IMR-90 (cell line): ENCODE measurements around the gene MSI2.

ENCODE experiments used
- BHLHE40 ChIP-seq: fragments of 150-350 bp; IDR thresholded peaks from 2 replicates; pipeline ENCODE4 v1.6.1; 2016; ENCODE audit warnings: mild to moderate bottlenecking, low read depth, low read length
- CEBPB ChIP-seq: IDR thresholded peaks from 2 replicates; pipeline ENCODE4 v1.6.1; 2012; ENCODE audit warnings: low read depth, low read length, improper control_type of control experiment
- CTCF ChIP-seq: conservative IDR thresholded peaks from 2 replicates; pipeline ENCODE4 v1.5.1; 2012; ENCODE audit warnings: mild to moderate bottlenecking, low read depth, low read length, improper control_type of control experiment
- ELK1 ChIP-seq: fragments of 150-350 bp; IDR thresholded peaks from 2 replicates; pipeline ENCODE4 v1.6.1; 2016; ENCODE audit warnings: low read depth, mild to moderate bottlenecking, low read length, moderate library complexity, borderline replicate concordance
- MAFK ChIP-seq: IDR thresholded peaks from 2 replicates; pipeline ENCODE4 v1.6.1; 2012; ENCODE audit warnings: low read depth, low read length, improper control_type of control experiment
- MXI1 ChIP-seq: IDR thresholded peaks from 2 replicates; pipeline ENCODE4 v1.6.1; 2012; ENCODE audit warnings: low read depth, mild to moderate bottlenecking, low read length, moderate library complexity, borderline replicate concordance
- POLR2A ChIP-seq: IDR thresholded peaks from 2 replicates; pipeline ENCODE4 v1.6.1; 2012; ENCODE audit warnings: mild to moderate bottlenecking, low read depth, low read length
- RAD21 ChIP-seq: IDR thresholded peaks from 2 replicates; pipeline ENCODE4 v1.6.1; 2012; ENCODE audit warnings: low read length, improper control_type of control experiment
- RCOR1 ChIP-seq: IDR thresholded peaks from 2 replicates; pipeline ENCODE4 v1.6.1; 2012; ENCODE audit warnings: mild to moderate bottlenecking, low read length, improper control_type of control experiment; ENCODE audit not compliant: insufficient replicate concordance
- RFX5 ChIP-seq: IDR thresholded peaks from 2 replicates; pipeline ENCODE4 v1.8.0; 2012; ENCODE audit warnings: low read depth, mild to moderate bottlenecking, low read length, moderate library complexity
- SMC3 ChIP-seq: fragments of 150-350 bp; IDR thresholded peaks from 2 replicates; pipeline ENCODE4 v1.6.1; 2016; ENCODE audit warnings: low read depth, mild to moderate bottlenecking, antibody characterized with exemption, low read length, moderate library complexity
- USF2 ChIP-seq: fragments of 150-350 bp; IDR thresholded peaks from 2 replicates; pipeline ENCODE4 v1.6.1; 2017; ENCODE audit warnings: mild to moderate bottlenecking, antibody characterized with exemption, low read length, low read depth

GRCh38 chr17:57614742-57615141, 358.4 kb downstream of the MSI2 start:
- TF ChIP-seq CTCF (no peak), ELK1 (no peak), RCOR1 (no peak), USF2 (no peak), BHLHE40 (no peak), MXI1 (no peak), POLR2A (no peak), SMC3 (no peak), MAFK (no peak), RAD21 (no peak), CEBPB (no peak), RFX5 (no peak)
